ENCODE measurements around the gene SPESP1. TPM values are rescaled to one million over a fixed set of nuclear protein-coding genes. Genes with fewer than 3 reads are reported as not detected.
A peak's percentile ranks its signal among the peaks of the same experiment; 100 is the strongest.

The SPESP1 gene
- total RNA-seq, result 7.6 TPM
- long read RNA-seq, transcript SPESP1-201 (2 exons, 1,431 nt), result major isoform, 19 of 21 reads
- long read RNA-seq, partial matches to known transcripts, result 2 of 21 reads
- long read RNA-seq, other reads (novel, unspliced or antisense), result 0 of 21 reads

DNA sequence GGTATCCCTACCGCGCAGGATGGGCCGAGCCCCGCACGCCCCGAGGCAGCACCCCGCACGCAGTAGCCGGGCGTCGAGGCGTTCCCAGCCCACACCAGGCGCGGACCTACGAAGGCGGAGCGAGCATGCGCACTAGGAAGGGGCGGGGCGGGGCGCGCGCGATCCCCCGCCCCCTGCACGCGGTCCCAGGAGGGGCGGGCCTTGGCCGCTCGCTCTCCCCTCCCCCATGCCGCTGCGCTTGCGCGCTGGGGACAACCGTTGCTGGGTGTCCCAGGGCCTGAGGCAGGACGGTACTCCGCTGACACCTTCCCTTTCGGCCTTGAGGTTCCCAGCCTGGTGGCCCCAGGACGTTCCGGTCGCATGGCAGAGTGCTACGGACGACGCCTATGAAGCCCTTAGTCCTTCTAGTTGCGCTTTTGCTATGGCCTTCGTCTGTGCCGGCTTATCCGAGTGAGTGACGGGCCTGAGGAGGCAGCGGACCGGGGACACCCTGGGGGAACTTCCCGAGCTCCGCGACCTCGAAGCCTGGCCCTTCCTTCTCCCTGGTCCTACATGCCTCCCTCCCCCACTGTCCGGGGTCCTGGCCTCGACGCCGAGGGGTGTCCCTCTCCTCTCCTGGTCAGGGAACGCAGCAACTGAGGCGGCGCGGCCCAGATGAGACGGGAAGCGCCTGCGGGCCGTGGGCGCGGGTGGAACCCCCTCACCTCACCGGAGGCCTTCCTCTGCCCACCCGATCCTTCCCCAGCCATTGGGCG lies at the start of gene SPESP1:
Gene SPESP1 (plus strand): TSS at position 258 of the 755 bp plus-strand sequence. CDS start 129 bp downstream, at position 387.
- intact Hi-C loops (cut with DNase I), result no loop called here
- ATAC-seq (ENCODE audit: poor library complexity), result peak; percentile 97
- DNase-seq, result peak; percentile 80

DNA sequence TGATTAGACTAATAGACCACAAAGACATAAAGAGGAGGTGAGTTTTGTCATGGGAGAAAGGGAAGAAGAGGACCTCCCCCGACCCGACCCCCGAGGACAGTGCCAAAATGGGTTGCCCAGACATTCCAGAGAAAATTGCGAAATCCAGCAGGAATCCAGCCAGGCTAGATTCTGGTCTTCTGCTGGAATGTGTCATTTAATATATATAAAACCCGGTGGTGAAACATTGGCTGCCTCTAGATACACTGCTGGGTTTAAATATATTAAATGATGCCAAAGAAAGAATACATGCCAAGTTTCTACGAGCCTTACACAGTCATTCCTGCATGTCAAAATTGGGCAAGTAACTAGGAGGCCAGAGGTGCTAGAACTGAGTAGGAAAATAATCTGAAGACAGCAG lies 45.3 kb upstream of the SPESP1 start:
- intact Hi-C loops (cut with DNase I), result no loop called here
- ATAC-seq (ENCODE audit: poor library complexity), result no peak
- DNase-seq, result no peak

DNA sequence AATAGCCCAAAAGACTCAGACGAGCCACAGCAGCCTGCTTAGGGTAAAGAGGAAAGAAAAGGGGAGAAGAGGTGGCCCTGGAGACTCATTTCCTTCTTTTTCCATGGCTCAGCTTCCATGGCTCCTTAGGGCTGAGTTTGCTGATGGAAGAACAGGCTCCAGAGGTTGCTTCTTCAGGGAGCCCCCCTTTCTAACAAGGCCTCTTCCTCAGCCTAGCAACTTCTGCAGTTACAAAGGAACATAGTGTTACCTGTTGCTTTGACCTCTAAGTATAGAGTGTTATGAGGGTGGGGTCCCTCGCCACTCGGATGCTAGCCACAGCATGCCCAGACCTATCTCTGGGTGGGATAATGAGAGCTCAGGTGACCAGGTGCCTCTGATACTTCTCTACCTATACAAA lies 43.2 kb upstream of the SPESP1 start:
- DNase-seq (no peak), ATAC-seq (ENCODE audit: poor library complexity) (no peak)
- intact Hi-C loops (cut with DNase I), result no loop called here

DNA sequence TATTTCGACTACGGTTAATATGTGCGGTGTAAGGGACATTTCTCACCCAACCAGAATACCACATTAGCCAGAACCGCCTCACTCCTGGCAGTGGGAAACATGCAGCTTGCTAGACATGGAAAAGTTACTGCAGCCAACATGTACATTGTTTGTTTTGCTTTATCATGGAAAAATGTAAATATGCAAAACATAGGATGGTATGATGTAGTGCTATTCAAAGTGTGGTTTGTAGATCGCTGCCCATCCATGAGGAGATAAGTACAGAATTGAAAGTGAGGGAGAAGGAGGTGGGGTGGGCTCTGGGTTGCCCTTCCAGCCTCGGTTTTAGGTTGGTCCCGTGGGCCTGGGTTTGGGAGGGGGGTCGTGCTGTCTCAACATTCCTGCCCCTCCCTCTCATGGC lies 42.5 kb upstream of the SPESP1 start:
- DNase-seq (no peak), ATAC-seq (ENCODE audit: poor library complexity) (no peak)
- intact Hi-C loops (cut with DNase I), result no loop called here

DNA sequence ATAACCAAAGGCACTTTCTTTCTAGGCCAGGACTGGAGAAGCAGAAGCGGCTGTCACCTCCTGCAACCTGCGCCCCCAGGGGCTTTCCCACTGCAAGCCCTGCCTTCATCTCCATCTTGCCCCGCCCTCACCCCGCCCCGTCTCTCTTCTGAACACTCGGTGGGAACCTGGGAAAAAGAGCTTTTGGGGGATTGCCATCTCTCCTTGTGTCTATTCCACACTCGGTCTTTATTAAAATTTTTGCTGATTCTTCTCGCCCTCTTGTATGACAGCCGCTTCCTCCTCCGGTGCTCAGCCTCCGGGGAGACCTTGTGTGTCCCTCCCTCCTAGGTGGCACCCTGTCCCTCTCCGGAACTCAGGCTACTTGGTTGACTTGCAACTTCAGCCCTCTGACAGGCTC lies 41.9 kb upstream of the SPESP1 start:
- intact Hi-C loops (cut with DNase I), result no loop called here
- ATAC-seq (ENCODE audit: poor library complexity) (no peak), DNase-seq (no peak)

DNA sequence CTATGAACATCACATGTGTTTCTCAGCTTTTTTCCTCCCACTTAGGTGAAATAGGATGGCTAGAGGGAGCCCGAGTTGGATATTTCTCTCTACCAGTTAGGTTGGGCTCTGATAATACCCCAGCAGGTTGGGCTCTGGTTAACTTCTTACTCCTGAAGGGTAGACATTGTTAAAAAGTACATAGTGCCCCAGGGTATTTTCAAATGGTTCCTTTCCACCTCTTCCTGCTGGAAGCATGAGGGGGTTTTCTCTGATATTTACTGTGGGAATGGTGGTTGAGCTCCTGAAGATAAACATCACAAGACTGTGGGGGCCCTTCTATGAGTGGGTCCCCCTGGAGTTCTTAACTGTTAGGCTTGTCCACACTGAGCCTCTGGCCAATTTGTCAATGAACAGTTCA lies 36.1 kb upstream of the SPESP1 start:
- no peak for ATAC-seq (ENCODE audit: poor library complexity)
- no peak for DNase-seq
- intact Hi-C loops (cut with DNase I), result no loop called here

DNA sequence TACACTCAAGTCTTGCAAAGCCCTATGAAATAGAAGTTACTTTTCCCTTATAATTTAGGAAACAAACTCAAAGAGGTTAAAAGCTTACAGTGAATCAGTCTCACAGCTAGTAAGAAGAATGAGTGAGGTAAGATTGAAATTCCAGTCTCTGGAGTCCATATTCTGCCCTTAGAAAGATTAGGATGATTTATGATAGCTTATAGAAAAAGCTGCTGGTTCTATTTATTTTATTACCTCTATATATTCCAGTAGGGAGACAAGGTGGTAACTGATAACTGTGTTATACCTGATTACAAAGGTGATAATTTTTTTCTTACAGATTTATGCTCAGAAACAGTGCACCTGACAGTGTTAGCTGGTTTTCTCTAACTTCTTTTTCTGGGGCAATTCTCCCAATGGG lies 34.1 kb upstream of the SPESP1 start:
- no peak for ATAC-seq (ENCODE audit: poor library complexity)
- intact Hi-C loops (cut with DNase I), result no loop called here
- no peak for DNase-seq

DNA sequence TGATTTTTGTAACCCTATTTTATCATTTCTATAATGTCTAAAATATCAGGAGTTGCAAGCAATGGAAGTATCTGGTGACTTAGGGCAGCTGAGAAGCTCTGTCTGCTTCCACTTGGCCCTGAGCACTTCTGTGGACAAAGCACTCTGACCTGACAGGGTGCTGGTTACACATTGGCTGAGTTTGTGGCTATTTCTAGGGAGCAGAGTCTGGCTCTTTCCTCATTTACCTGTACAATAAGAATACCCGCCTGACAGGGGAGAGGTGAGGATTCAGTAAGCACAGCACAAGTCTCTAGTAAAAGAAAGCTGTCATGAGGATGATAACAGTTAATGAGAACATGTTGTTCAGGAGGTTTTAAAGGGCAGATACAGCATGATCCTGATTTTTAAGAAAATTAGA lies 33.3 kb upstream of the SPESP1 start:
- DNase-seq, result no peak
- intact Hi-C loops (cut with DNase I), result no loop called here
- no peak for ATAC-seq (ENCODE audit: poor library complexity)

DNA sequence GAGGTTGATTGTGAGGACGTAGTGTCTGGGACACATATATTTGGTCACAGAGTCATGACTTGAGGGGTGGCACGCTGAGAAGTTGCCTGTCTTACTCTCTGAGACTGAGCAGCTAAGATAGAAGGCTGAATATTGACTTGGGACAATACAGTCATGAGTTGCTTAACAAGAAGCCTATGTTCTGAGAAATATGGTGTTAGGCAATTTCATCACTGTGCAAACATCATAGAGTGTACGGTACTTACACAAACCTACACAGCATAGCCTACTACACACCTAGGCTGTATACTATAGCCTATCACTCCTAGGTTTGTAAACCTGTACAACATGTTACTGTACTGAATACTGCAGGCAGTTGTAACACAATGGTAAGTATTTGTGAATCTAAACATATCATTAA lies 30.3 kb upstream of the SPESP1 start:
- DNase-seq, result no peak
- ATAC-seq (ENCODE audit: poor library complexity), result no peak
- intact Hi-C loops (cut with DNase I), result no loop called here

DNA sequence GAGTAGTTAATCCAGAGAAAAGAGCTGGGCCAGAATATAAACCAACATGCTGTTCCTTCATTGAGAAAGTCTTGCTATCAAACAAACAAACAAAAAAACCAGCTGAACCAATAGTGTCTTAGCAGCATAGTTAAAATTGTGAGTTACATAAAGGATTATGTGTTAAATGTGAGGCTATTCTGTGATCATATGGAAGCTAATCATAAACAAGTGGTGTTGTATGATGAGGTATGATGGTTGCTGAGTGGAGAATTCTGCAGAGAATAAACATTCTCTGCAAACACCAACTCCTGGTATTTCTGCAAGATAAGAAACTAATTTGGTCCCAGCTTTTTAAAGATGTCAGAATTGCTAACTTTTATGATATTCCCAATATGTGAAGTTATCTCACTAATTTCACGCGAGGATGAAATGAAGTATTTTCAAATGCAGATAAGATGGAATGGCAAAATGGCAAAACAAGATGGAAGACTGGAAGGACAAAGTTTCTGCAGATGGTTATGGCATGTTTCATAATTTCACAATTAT lies 22.9 kb upstream of the SPESP1 start:
- ATAC-seq (ENCODE audit: poor library complexity), result no peak
- no peak for DNase-seq
- intact Hi-C loops (cut with DNase I), result no loop called here

DNA sequence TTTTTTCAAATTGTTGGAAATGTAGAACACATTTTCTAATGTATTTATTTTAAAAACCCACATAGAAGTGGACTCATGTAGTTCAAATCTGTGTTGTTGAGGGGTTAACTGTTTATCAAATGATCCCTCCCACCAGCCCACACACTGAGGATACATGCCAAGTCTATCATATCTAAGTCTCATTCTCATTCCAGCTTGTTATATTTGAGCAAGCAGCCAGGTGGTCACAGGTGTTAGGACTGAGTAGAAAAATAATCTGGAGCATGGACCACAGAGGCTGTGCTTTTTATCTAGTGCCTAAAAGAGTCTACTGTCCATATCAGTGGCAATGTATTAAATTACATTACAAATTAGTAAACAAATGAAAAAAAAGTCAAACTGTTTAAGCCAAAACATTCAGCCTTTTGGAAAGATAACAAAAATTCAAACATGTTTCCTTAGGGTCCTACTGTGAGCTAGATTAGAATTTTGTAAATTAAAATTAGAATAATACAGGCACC lies 20.7 kb upstream of the SPESP1 start:
- intact Hi-C loops (cut with DNase I), result no loop called here
- no peak for ATAC-seq (ENCODE audit: poor library complexity)
- no peak for DNase-seq

DNA sequence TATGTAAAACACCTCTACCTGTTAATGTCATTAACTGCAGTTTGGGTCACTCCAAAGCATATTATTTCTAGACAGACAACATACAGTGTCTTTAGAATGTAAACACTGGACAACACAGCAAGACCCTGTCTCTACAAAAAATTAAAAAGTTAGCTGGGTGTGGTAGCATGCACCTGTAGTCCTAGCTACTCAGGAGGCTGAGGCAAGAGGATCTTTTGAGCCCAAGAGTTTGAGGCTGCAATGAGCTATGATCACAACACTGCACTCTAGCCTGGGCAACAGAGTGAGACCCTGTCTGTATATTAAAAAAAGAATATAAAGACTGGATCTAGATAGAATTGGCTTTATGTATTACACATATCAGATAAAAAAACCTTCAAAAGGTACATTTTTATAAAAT lies 20.0 kb upstream of the SPESP1 start:
- no peak for ATAC-seq (ENCODE audit: poor library complexity)
- intact Hi-C loops (cut with DNase I), result no loop called here
- no peak for DNase-seq

DNA sequence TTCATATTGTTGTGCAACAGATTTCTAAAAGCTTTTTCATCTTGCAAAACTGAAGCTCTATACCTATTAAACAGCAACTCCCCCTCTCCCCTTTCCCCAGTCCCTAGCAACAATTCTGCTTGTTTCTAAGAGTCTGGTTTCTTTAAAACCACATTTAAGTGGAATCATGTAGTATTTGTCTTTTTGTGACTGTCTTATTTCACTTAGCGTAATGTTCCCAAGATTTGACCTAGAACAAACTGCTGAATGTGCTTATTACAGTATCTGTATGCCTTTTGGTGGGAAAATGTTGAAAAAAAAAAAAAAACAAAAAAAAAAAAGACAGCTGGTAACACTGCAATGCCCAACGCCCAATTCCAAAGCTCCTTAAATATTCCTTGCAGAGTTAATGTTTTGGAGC lies 19.5 kb upstream of the SPESP1 start:
- intact Hi-C loops (cut with DNase I), result no loop called here
- ATAC-seq (ENCODE audit: poor library complexity), result no peak
- DNase-seq, result no peak

DNA sequence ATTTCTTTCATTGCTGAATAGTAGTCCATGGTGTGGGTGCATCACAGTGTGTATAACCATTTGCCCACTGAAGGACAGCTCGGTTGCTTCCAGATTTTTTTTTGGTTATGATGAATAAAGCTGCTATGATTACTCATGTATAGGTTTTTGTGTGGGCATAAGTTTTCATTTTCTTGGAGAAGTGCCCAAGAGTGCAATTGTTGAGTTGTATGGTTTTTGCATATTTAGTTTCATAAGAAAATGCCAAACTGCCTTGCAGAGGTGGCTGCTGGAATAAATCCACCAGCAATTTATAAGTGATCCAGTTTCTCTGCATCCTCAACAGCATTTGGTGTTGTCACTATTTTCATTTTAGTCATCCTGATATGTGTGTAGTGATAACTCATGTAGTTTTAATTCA lies 8.4 kb upstream of the SPESP1 start:
- ATAC-seq (ENCODE audit: poor library complexity) (no peak), DNase-seq (no peak)
- intact Hi-C loops (cut with DNase I), result no loop called here

DNA sequence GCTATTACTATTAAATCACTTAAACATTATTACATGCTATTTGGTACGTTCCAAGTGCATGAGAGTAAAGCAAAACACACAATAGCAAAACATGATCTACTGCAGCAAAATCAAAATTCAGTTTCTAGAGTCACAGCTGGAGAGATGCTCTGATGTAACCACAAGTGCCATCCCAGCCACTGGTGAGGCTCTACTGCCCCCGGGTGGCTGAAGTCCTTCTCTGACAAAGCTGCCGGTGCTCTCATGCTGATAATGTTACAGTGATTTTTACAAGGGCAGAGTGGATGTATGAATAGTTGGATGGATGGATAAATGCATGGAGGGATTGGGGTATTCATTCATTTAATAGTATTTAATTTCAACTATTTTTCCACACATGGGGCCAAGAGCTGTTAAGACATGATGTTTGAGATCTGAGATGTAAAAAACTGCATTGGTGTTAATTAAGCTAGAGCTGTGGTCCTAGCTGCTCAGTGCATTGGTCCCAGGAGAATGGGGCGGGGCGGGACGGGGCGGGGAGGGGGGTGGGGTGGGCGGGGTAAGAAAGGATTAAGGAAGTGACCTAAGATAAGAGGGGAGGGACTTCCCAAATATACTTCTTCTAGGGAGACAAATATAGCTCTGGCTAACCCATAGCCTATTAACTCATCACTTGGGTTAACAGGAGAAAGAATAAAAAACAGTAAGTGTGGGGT lies 5.3 kb upstream of the SPESP1 start:
- DNase-seq (peak; percentile 81), ATAC-seq (ENCODE audit: poor library complexity) (peak; percentile 91)
- intact Hi-C loops (cut with DNase I), result loop anchor here (2.0 kb wide), 1 partner anchor 374 kb away; no protein-coding TSS in a partner anchor

DNA sequence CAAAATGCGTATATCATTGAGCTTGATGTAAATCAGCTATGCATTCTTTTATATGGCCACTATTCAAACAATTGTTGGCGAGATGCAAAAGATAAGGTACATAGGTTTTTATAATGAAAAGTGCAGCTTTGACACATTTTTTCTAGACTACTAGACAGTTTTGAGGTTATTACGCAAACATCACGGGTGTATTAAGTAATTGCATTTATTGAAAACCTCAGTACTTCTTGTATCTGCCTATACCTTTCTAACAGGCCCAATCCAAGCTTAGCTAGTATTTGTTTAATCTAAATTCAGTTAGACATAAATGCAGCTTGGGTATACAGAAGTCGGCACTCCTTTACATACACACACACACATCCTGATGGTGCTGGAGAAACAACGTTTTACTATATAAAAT lies 2.7 kb downstream of the SPESP1 start:
- DNase-seq (no peak), ATAC-seq (ENCODE audit: poor library complexity) (no peak)
- intact Hi-C loops (cut with DNase I), result no loop called here

DNA sequence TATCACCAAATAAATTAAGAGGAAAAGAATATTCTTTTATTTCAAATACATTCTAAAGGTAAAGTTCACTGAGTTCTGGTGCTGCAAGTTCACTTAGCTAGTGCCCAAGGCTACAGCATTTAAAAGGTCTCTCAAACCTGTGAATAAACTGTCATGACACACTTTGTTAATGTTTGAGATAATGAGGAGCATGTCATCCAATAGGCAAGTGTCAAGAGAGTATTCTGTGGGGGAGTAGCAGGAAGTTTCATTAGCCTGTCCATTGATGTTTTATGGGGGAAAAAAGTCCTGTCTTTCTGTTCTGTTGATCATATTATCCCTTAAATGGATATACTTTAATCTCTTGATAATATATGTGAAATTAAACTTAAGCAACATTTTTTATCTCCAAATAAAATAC lies 4.0 kb downstream of the SPESP1 start:
- intact Hi-C loops (cut with DNase I), result no loop called here
- no peak for DNase-seq
- ATAC-seq (ENCODE audit: poor library complexity), result no peak

DNA sequence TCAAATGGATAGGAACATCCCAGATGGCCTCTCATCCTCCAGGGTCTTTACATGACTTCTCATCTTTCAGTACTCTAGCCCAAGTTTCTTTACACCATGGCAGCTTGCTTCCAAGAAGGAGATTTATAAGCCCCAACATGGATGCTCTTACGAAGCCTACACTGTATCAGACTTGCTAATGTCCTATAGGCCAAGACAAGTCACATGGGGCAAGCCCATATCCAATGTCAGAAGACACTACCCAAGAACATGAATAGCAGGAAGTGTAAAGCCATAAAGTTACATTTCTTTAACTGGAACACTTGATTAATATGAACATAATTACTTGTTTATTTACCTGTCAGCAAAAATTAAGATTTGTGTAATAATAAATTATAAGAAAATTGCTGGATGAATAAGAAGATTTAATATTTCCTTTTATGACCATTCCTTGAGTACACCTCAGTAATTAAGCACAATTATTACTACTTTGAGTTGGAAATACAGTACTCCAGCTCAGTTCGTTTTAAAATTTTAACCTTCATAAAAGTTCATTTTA lies 5.1 kb downstream of the SPESP1 start:
- intact Hi-C loops (cut with DNase I), result no loop called here
- no peak for ATAC-seq (ENCODE audit: poor library complexity)

DNA sequence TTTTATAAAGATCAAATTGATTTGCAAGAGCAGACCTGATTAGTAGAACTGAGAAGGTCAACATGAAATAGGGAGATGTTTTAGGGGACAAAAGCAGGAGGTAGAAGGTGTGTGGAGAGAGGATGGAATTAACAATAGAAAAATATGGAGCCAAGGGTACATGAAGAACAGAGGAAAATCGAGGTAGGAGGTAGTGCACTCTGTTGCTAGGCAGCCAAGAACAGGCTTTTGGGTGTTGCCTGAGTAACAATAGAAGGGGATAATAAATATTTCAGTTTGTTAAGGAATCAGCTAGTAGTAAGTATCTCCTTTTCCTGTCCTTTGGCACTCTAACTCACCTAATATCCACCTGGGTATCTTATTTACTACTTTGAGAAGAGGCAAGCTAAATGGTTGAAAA lies 9.2 kb downstream of the SPESP1 start:
- DNase-seq (no peak), ATAC-seq (ENCODE audit: poor library complexity) (no peak)
- intact Hi-C loops (cut with DNase I), result no loop called here

More for the DNA sequence above, 5.1 kb downstream of the SPESP1 start:
- DNase-seq, result no peak

DNA sequence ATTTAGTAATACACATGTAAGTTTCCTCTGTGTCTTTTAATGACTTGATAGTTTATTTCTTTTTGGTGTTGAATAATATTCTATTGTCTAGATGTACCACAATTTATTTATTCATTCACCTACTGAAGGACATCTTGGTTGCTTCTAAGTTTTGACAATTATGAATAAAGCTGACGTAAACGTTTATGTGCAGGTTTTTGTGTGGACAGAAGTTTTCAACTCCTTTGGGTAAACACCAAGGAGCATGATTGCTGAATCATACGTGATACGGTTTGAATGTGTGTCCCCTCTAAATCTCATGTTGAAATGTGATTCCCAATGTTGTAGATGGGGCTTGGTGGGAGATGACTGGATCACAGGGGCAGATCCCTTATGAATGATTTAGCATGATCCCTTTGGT lies 21.5 kb downstream of the SPESP1 start:
- DNase-seq (no peak), ATAC-seq (ENCODE audit: poor library complexity) (no peak)
- intact Hi-C loops (cut with DNase I), result no loop called here

Measured in Right ventricle myocardium superior (tissue), 1 donor.